HepG2 (cell line): ENCODE measurements around the gene ANKS1A. TPM values are rescaled to one million over a fixed set of nuclear protein-coding genes. Genes with fewer than 3 reads are reported as not detected.

ENCODE experiments used
- ATAC-seq: fragments of 200-7000 bp; cut with Tn5 transposase; 3 replicates; pipeline ENCODE4 v1.9.1; 2020; ENCODE audit warnings: mild to moderate bottlenecking, moderate library complexity
- BruUV-seq: library from RNA; stranded (reverse); fragments of 400-500 nt; replicated peaks from 2 replicates; lab custom pipeline; 2021; lab: Mats Ljungman, UMichigan
- CTCF ChIA-PET: fragments of 300-600 bp; formaldehyde crosslinking; extraction: SDS; loops from one replicate; lab custom pipeline; 2021; ENCODE audit warnings: low total read pairs, inconsistent platforms, low intra/inter-chr PET ratio; lab: Yijun Ruan, JAX
- POLR2A ChIA-PET: fragments of 350-600 bp; sonication (Branson Sonifier 250); formaldehyde crosslinking; loops from one replicate; lab custom pipeline; 2020; ENCODE audit warnings: antibody characterized with exemption, inconsistent platforms; lab: Yijun Ruan, JAX
- DNase-seq: peaks from one replicate; pipeline ENCODE4 v3.0.0-alpha.2; 2015; ENCODE audit warnings: low spot score
- FAIRE-seq: peaks from 3 replicates; lab custom pipeline; 2011; peaks lifted over from hg19 to GRCh38; lab: Jason Lieb, UNC
- H2AFZ ChIP-seq: one replicate; pipeline ENCODE4 v1.6.1; 2011; ENCODE audit warnings: low read length, inconsistent platforms
- H3K27ac ChIP-seq: fragments of 300-600 bp; 3 replicates; pipeline ENCODE4 v1.8.0; 2011; ENCODE audit warnings: mixed run types, mild to moderate bottlenecking, mixed read lengths, low read length, inconsistent platforms; ENCODE audit not compliant: insufficient read depth; ENCODE audit errors: extremely low read length
- H3K27me3 ChIP-seq, 2 experiments: fragments of 200-600 bp in 1 of 2; 2 replicates in 1 of 2; 3 replicates in 1 of 2; pipeline versions ENCODE4 v1.6.0 to v1.8.0; 2011; ENCODE audit warnings: low read length in 2 of 2, mild to moderate bottlenecking in 2 of 2, moderate library complexity in 2 of 2, inconsistent platforms in 1 of 2; ENCODE audit not compliant: insufficient read depth in 2 of 2, control insufficient read depth in 1 of 2
- H3K36me3 ChIP-seq, 2 experiments: fragments of 200-600 bp in 1 of 2; replicated peaks in 1 of 2; 2 replicates in 1 of 2; 3 replicates in 1 of 2; pipeline versions ENCODE4 v1.5.1 to v1.8.0; 2011; ENCODE audit warnings: low read length in 2 of 2, inconsistent platforms in 1 of 2; ENCODE audit not compliant: insufficient read depth in 2 of 2, control insufficient read depth in 1 of 2
- H3K4me1 ChIP-seq: 2 replicates; pipeline ENCODE4 v1.5.1; 2012; ENCODE audit warnings: low read length, inconsistent platforms; ENCODE audit not compliant: insufficient read depth
- H3K4me2 ChIP-seq: 2 replicates; pipeline ENCODE4 v1.6.0; 2011; ENCODE audit warnings: low read depth, low read length, inconsistent platforms
- H3K4me3 ChIP-seq, 3 experiments: fragments of 200-600 bp in 1 of 3; sonication (generic), shearing (Covaris generic) in 1 of 3; replicated peaks in 1 of 3; 2 replicates each; pipeline ENCODE4 v1.5.1; 2011 to 2016; ENCODE audit warnings: low read length in 3 of 3, inconsistent platforms in 2 of 3, low read depth in 2 of 3, mild to moderate bottlenecking in 2 of 3, control low read depth in 1 of 3, mixed read lengths in 1 of 3; ENCODE audit not compliant: insufficient read depth in 1 of 3
- H3K79me2 ChIP-seq: one replicate; pipeline ENCODE4 v1.6.1; 2011; ENCODE audit warnings: low read length, inconsistent platforms; ENCODE audit not compliant: insufficient read depth
- H3K9ac ChIP-seq: 2 replicates; pipeline ENCODE4 v1.6.0; 2011; ENCODE audit warnings: mild to moderate bottlenecking, low read depth, low read length, inconsistent platforms; ENCODE audit not compliant: insufficient read depth
- H3K9me3 ChIP-seq: 2 replicates; pipeline ENCODE4 v1.5.1; 2012; ENCODE audit warnings: mild to moderate bottlenecking, low read length
- H4K20me1 ChIP-seq: 2 replicates; pipeline ENCODE4 v1.6.0; 2011; ENCODE audit warnings: inconsistent platforms, mild to moderate bottlenecking, low read length, moderate library complexity; ENCODE audit not compliant: insufficient read depth
- CSRNP2 ChIP-seq: sonication (generic); formaldehyde crosslinking; conservative IDR thresholded peaks from 2 replicates; pipeline ENCODE4 v1.8.0; 2022; ENCODE audit warnings: low read depth, missing genetic modification reagents
- EED ChIP-seq: sonication (generic); formaldehyde crosslinking; IDR thresholded peaks from 2 replicates; pipeline ENCODE4 v1.5.0; 2020; ENCODE audit warnings: mild to moderate bottlenecking, missing genetic modification reagents
- ELF1 ChIP-seq: sonication (generic); formaldehyde crosslinking; IDR thresholded peaks from 2 replicates; pipeline ENCODE4 v1.4.0; 2020; ENCODE audit warnings: missing genetic modification reagents
- FOXC1 ChIP-seq: sonication (generic); formaldehyde crosslinking; IDR thresholded peaks from 2 replicates; pipeline ENCODE4 v1.8.0; 2022; ENCODE audit warnings: mild to moderate bottlenecking, missing genetic modification reagents, borderline replicate concordance
- NCOA2 ChIP-seq: sonication (generic); formaldehyde crosslinking; IDR thresholded peaks from 2 replicates; pipeline ENCODE4 v1.8.0; 2022; ENCODE audit warnings: inconsistent platforms
- PHF8 ChIP-seq: sonication (generic); formaldehyde crosslinking; IDR thresholded peaks from 2 replicates; pipeline ENCODE4 v1.5.0; 2020; ENCODE audit warnings: missing genetic modification reagents
- PRMT3 ChIP-seq: sonication (generic); formaldehyde crosslinking; IDR thresholded peaks from 2 replicates; pipeline ENCODE4 v1.8.1; 2022; ENCODE audit warnings: low read depth, mild to moderate bottlenecking, moderate library complexity, missing genetic modification reagents, borderline replicate concordance
- RXRA ChIP-seq: sonication (generic); formaldehyde crosslinking; IDR thresholded peaks from 2 replicates; pipeline ENCODE4 v1.5.1; 2020; ENCODE audit warnings: missing genetic modification reagents
- TAF15 ChIP-seq: fragments of 200-400 bp; formaldehyde crosslinking; IDR thresholded peaks from one replicate; pipeline ENCODE4 v1.6.1; 2018; ENCODE audit warnings: mild to moderate bottlenecking, low read depth, low read length; ENCODE audit not compliant: poor library complexity, severe bottlenecking
- TARDBP ChIP-seq: sonication (generic); formaldehyde crosslinking; IDR thresholded peaks from 2 replicates; pipeline ENCODE4 v1.8.0; 2022; ENCODE audit warnings: mild to moderate bottlenecking, missing genetic modification reagents
- TBX3 ChIP-seq: fragments of 450-650 bp; IDR thresholded peaks from 2 replicates; pipeline ENCODE4 v1.6.1; 2017; ENCODE audit warnings: antibody characterized with exemption, mild to moderate bottlenecking, inconsistent platforms, borderline replicate concordance
- TCF7L2 ChIP-seq: IDR thresholded peaks from 2 replicates; pipeline ENCODE4 v1.6.1; 2011; ENCODE audit warnings: mild to moderate bottlenecking, low read depth, low read length, moderate library complexity
- ZBTB7B ChIP-seq: sonication (generic); formaldehyde crosslinking; IDR thresholded peaks from 2 replicates; pipeline ENCODE4 v1.4.0; 2020; ENCODE audit warnings: missing genetic modification reagents
- ZNF20 ChIP-seq: sonication (generic); formaldehyde crosslinking; IDR thresholded peaks from 2 replicates; pipeline ENCODE4 v1.4.0; 2020; ENCODE audit warnings: mild to moderate bottlenecking, moderate library complexity, missing genetic modification reagents
- ZNF761 ChIP-seq: sonication (generic); formaldehyde crosslinking; conservative IDR thresholded peaks from 2 replicates; pipeline ENCODE4 v1.4.0; 2020; ENCODE audit warnings: mild to moderate bottlenecking, missing genetic modification reagents
- ZNF782 ChIP-seq: sonication (generic); formaldehyde crosslinking; IDR thresholded peaks from 2 replicates; pipeline ENCODE4 v1.4.0; 2020; ENCODE audit warnings: missing genetic modification reagents, mild to moderate bottlenecking, borderline replicate concordance
- WGBS: methylation state at CpG from one replicate; pipeline ENCODE4 v1.1.6; 2017; ENCODE audit warnings: low lambda C conversion rate; 5-methylcytosine and 5-hydroxymethylcytosine counted together
- in situ Hi-C: cut with HindIII; loops from 2 replicates; pipeline ENCODE4 v1.10.0; 2017; ENCODE audit warnings: low pct_unique_long_range_greater_than_20kb; ENCODE audit not compliant: extremely low pct_ligation_motif_present
- intact Hi-C: fragments of 100-400 bp; cut with micrococcal nuclease; formaldehyde crosslinking; loops from one replicate; pipeline ENCODE4 v1.10.0; 2022; ENCODE audit not compliant: unreplicated experiment
- polyA plus RNA-seq, 8 experiments: library from polyadenylated mRNA; depleted of rRNA in 3 of 8; stranded (reverse) in 7 of 8; unstranded in 1 of 8; fragments of >200 nt; fragmentation: Illumina TruSeq in 4 of 8; extraction: Trizol in 4 of 8; gene quantifications; 2 replicates each; pipeline versions ENCODE4 v1.2.1 to v1.2.3, GENCODE V29; 2011 to 2016; ENCODE audit warnings: low read depth in 4 of 8, missing spikeins in 1 of 8, mixed read lengths in 1 of 8; ENCODE audit not compliant: insufficient read depth in 1 of 8
- total RNA-seq, 5 experiments: library from RNA; depleted of rRNA; stranded (reverse); fragments of >200 nt; fragmentation: Illumina TruSeq; extraction: Trizol; gene quantifications; 2 replicates each; pipeline ENCODE4 v1.2.3, GENCODE V29; 2016; ENCODE audit warnings: low read depth in 1 of 5
- TF ChIP-seq, protein P1 (sequence below): sonication (generic); formaldehyde crosslinking; IDR thresholded peaks from 2 replicates; pipeline ENCODE4 v1.5.0; 2020; ENCODE audit warnings: missing genetic modification reagents

ANKS1A gene
- total and polyA plus RNA-seq, 2 of the 13 experiments (the other 11 are each of a cell fraction or from before 2014, with no cell fraction given) = 7.2 to 15.1 TPM

DNA sequence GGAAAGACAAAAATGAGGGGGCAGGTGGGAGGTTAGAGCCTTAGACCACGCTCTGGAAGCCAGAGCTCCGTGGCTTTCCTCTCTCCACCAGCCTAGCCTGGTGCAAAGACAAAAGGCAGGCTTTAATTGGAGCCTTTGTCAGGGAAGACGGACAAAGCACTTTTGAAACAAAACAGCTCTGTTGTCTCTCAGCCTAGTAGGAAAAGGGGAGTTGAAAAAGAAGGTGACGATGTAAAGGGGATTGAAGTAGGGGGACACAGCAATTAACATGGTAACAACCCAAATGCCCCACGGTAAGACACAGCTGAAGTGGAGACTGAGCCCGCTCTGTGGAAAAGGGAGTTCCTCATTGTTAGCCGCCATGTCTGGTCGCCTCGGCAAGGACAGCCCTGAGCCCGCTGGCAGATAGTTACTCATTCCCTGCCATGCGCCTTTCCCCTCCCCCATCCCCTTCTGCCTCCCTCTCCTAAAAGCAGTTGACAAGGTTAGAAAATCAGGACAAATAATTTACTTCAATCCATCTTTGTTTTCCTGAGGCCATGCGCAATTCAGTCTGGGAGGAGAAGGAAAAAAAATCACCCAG is 159.1 kb downstream of the ANKS1A start:
- no peak for TF ChIP-seq TAF15
- no peak for TF ChIP-seq PHF8 (CRISPR knock-in tag)
- no peak for TF ChIP-seq TBX3
- TF ChIP-seq ZBTB7B = no peak
- TF ChIP-seq ZNF761 (CRISPR knock-in tag) = no peak
- TF ChIP-seq CSRNP2 (CRISPR knock-in tag) = no peak
- no peak for TF ChIP-seq ZNF782 (CRISPR knock-in tag)
- no peak for TF ChIP-seq TCF7L2
- TF ChIP-seq ZNF20 = no peak
- no peak for TF ChIP-seq PRMT3
- no peak for TF ChIP-seq ELF1 (CRISPR knock-in tag)
- TF ChIP-seq, protein P1, sequence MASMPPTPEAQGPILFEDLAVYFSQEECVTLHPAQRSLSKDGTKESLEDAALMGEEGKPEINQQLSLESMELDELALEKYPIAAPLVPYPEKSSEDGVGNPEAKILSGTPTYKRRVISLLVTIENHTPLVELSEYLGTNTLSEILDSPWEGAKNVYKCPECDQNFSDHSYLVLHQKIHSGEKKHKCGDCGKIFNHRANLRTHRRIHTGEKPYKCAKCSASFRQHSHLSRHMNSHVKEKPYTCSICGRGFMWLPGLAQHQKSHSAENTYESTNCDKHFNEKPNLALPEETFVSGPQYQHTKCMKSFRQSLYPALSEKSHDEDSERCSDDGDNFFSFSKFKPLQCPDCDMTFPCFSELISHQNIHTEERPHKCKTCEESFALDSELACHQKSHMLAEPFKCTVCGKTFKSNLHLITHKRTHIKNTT (CRISPR knock-in tag) = no peak
- no peak for TF ChIP-seq FOXC1
- TF ChIP-seq TARDBP (CRISPR knock-in tag) = no peak
- no peak for TF ChIP-seq EED (CRISPR knock-in tag)
- no peak for TF ChIP-seq RXRA (CRISPR knock-in tag)
- no peak for TF ChIP-seq NCOA2 (CRISPR knock-in tag)
- H4K20me1 ChIP-seq = no peaks in the 10 kb centered on the region
- FAIRE-seq = no peak
- DNase-seq = no peak
- H3K4me1 ChIP-seq = peaks cover 13% of the 10 kb centered on the region
- no peak overlapping the region for H3K27ac ChIP-seq
- no peak overlapping the region for H2AFZ ChIP-seq
- H3K9ac ChIP-seq = no peak overlapping the region
- H3K36me3 ChIP-seq = peaks cover 0 to 14% of the 10 kb centered on the region in 2 experiments
- no peaks in the 10 kb centered on the region for H3K9me3 ChIP-seq
- no peak for ATAC-seq
- ChIA-PET POLR2A (no interaction called here), CTCF (no interaction called here)
- no TSS peak for BruUV-seq
- in situ Hi-C loops (no loop called here), intact Hi-C loops (no loop called here)
- no peaks in the 10 kb centered on the region for H3K79me2 ChIP-seq
- WGBS = 97% methylated on average over 12 of the region's 12 CpGs
- no peak overlapping the region for H3K4me3 ChIP-seq
- no peak overlapping the region for H3K4me2 ChIP-seq
- no peaks in the 10 kb centered on the region for H3K27me3 ChIP-seq
